Endodermal cell (in vitro differentiated cells): ENCODE results near the gene SAP30. TPM values are rescaled to one million over a fixed set of nuclear protein-coding genes. Genes with fewer than 3 reads are reported as not detected.

ENCODE experiments used
- DNase-seq: peaks from one replicate; pipeline ENCODE4 v3.0.0-alpha.2; 2017
- H3K27ac ChIP-seq: 2 replicates; pipeline ENCODE4 v1.5.1; 2013; ENCODE audit warnings: mild to moderate bottlenecking, low read depth, low read length, moderate library complexity
- H3K27me3 ChIP-seq: 2 replicates; pipeline ENCODE4 v1.6.1; 2013; ENCODE audit warnings: mild to moderate bottlenecking, low read length, moderate library complexity; ENCODE audit not compliant: insufficient read depth, control insufficient read depth, poor library complexity, severe bottlenecking
- H3K36me3 ChIP-seq: 2 replicates; pipeline ENCODE4 v1.7.0; 2013; ENCODE audit warnings: mild to moderate bottlenecking, low read length, moderate library complexity; ENCODE audit not compliant: control insufficient read depth, insufficient read depth
- H3K4me1 ChIP-seq: one replicate; pipeline ENCODE4 v1.7.0; 2013; ENCODE audit warnings: low read length; ENCODE audit not compliant: control insufficient read depth, insufficient read depth
- H3K4me3 ChIP-seq: 2 replicates; pipeline ENCODE4 v1.5.1; 2013; ENCODE audit warnings: mild to moderate bottlenecking, low read length, moderate library complexity
- H3K9ac ChIP-seq: 2 replicates; pipeline ENCODE4 v1.6.1; 2013; ENCODE audit warnings: mild to moderate bottlenecking, low read length, moderate library complexity; ENCODE audit not compliant: poor library complexity, severe bottlenecking; ENCODE audit errors: extremely low read depth
- H3K9me3 ChIP-seq: 2 replicates; pipeline ENCODE4 v1.6.1; 2013; ENCODE audit warnings: mild to moderate bottlenecking, low read length, moderate library complexity; ENCODE audit not compliant: control insufficient read depth
- H3K27ac Mint-ChIP-seq: 2 replicates; pipeline ENCODE4 v1.8.0; 2020; ENCODE audit warnings: mixed read lengths
- H3K27me3 Mint-ChIP-seq: 2 replicates; pipeline ENCODE4 v1.8.0; 2021; ENCODE audit warnings: mild to moderate bottlenecking, mixed read lengths; ENCODE audit not compliant: insufficient read depth
- H3K36me3 Mint-ChIP-seq: 2 replicates; pipeline ENCODE4 v1.8.0; 2020; ENCODE audit warnings: low read depth, mixed read lengths
- H3K4me1 Mint-ChIP-seq: 2 replicates; pipeline ENCODE4 v1.8.0; 2020; ENCODE audit warnings: mixed read lengths
- H3K4me3 Mint-ChIP-seq: 2 replicates; pipeline ENCODE4 v1.8.0; 2020; ENCODE audit warnings: mild to moderate bottlenecking, moderate library complexity, mixed read lengths
- H3K9me3 Mint-ChIP-seq: 2 replicates; pipeline ENCODE4 v1.8.0; 2020; ENCODE audit warnings: mild to moderate bottlenecking, mixed read lengths
- CTCF ChIP-seq: fragments of 200-600 bp; sonication (generic); conservative IDR thresholded peaks from 2 replicates; pipeline ENCODE4 v1.5.0; 2021; ENCODE audit warnings: antibody characterized with exemption, mild to moderate bottlenecking
- WGBS, 2 experiments: methylation state at CpG; one replicate each; pipeline versions ENCODE4 v1.1.5 to v1.1.7; 2013; ENCODE audit warnings: missing lambda C conversion rate in 2 of 2, mixed read lengths in 1 of 2; ENCODE audit not compliant: insufficient coverage in 1 of 2, insufficient read length in 1 of 2; 5-methylcytosine and 5-hydroxymethylcytosine counted together
- total RNA-seq, 2 donors: library from RNA; stranded (reverse); fragmentation: NEBNext Ultra II Directional in 1 of 2; extraction: Animal tissue kit (Norgen Biotek cat#: 25700) in 1 of 2; gene quantifications; 2 replicates in 1 of 2; 3 replicates in 1 of 2; pipeline ENCODE4 v1.2.1, GENCODE V29; 2021

The SAP30 gene
- total RNA-seq, 2 donors from 2014 or later, result 8.7 to 10.8 TPM

DNA sequence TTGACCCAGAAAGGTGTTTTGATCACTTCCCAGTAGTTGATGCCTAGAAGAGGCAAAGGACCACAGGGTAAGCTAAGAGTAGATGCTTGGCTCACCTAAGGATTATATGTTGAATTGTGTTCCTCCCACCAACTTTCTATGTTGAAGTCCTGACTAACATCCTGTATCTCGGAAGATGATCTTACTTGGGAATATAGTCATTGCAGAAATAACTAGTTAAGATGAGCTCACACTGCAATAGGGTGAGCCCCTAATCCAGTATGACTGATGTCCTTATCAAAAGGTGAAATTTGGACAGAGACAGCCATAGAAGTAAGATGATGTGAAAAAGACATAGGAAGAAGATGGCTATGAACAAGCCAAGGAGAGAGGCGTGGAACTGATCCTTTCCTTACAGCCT lies 33.3 kb upstream of the SAP30 start:
- no peak for TF ChIP-seq CTCF
- peaks cover 9% of the 10 kb centered on the region for H3K36me3 ChIP-seq
- no peaks in the 10 kb centered on the region for H3K27me3 ChIP-seq
- Mint-ChIP-seq H3K36me3 (peaks cover 14% of the 10 kb centered on the region), H3K27ac (no peak overlapping the region), H3K4me3 (no peak overlapping the region), H3K27me3 (peaks cover 2% of the 10 kb centered on the region), H3K9me3 (no peaks in the 10 kb centered on the region), H3K4me1 (peaks cover 28% of the 10 kb centered on the region)
- no peaks in the 10 kb centered on the region for H3K4me1 ChIP-seq
- WGBS, 2 experiments, result 87 to 89% methylated on average over 2 of the region's 2 CpGs
- H3K9ac ChIP-seq, result no peak overlapping the region
- no peaks in the 10 kb centered on the region for H3K9me3 ChIP-seq
- no peak overlapping the region for H3K4me3 ChIP-seq
- DNase-seq, result no peak
- H3K27ac ChIP-seq, result no peak overlapping the region

DNA sequence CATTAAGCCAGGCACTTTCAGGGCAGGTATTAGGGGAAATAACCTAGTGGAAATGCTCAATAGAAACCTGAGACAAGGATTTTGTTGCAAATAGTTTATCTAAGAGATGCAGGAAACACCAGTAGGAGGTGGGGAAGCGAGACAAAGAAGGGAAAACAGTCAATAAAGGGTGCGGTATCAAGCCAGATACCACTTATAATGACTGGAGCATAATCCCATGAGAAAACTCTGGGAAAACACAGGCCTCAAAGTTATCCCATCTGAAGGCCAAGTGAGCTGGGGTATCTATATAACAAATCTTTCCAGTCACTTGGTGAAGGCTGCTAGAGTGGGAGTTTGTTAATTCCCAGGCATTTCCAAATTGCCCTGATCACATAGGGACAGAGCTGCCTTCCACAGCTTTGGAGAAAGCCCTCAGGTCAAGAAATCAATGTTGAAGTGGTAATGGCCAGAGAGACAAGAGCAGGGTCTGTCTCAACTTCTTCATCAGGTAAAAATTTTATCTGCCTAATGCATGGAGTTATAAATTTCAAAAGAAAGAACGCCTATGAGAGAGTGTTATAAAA lies 26.8 kb upstream of the SAP30 start:
- Mint-ChIP-seq H3K4me1 (peaks cover 35% of the 10 kb centered on the region), H3K4me3 (no peak overlapping the region), H3K9me3 (no peaks in the 10 kb centered on the region), H3K27me3 (no peaks in the 10 kb centered on the region), H3K36me3 (no peaks in the 10 kb centered on the region), H3K27ac (peak overlapping the region; percentile 64)
- Histone ChIP-seq H3K9me3 (peaks cover 7% of the 10 kb centered on the region), H3K27ac (no peak overlapping the region), H3K4me3 (no peak overlapping the region), H3K27me3 (no peaks in the 10 kb centered on the region), H3K9ac (no peak overlapping the region), H3K4me1 (no peaks in the 10 kb centered on the region), H3K36me3 (no peaks in the 10 kb centered on the region)
- DNase-seq, result peak; percentile 57
- 34 to 83% methylated on average over 2 to 3 of the region's 3 CpGs for WGBS, 2 experiments
- no peak for TF ChIP-seq CTCF

DNA sequence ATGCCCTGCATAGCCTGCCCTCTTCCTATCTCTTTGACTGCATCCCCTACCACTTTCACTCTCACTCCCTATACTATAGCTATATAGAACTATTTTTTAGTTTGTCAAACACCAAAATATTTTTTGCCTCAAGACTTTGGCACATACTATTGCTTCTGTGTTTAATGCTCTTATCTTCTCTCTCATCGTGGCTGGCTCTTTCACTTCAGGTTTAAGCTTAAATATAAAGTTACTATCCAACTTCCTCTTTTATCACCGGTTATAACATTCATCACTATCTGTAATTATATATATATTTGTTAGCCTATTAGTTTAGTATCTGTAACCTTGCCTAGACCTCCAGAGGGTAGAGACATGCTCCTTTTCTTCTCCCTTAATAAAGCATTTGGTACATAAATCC lies 25.1 kb upstream of the SAP30 start:
- H3K27ac Mint-ChIP-seq, result no peak overlapping the region
- H3K36me3 Mint-ChIP-seq, result no peaks in the 10 kb centered on the region
- no peaks in the 10 kb centered on the region for H3K9me3 Mint-ChIP-seq

More for the DNA sequence above, 25.1 kb upstream of the SAP30 start:
- Histone ChIP-seq H3K4me1 (no peaks in the 10 kb centered on the region), H3K36me3 (no peaks in the 10 kb centered on the region), H3K4me3 (no peak overlapping the region), H3K9ac (no peak overlapping the region), H3K27ac (no peak overlapping the region), H3K27me3 (no peaks in the 10 kb centered on the region), H3K9me3 (peaks cover 7% of the 10 kb centered on the region)
- H3K4me1 Mint-ChIP-seq, result peaks cover 30% of the 10 kb centered on the region
- no peak for TF ChIP-seq CTCF
- 94% methylated on average over 1 of the region's 2 CpGs; no CpG with 5 or more reads in 1 of the 2 experiments for WGBS, 2 experiments
- no peak overlapping the region for H3K4me3 Mint-ChIP-seq
- H3K27me3 Mint-ChIP-seq, result peaks cover 3% of the 10 kb centered on the region
- DNase-seq, result no peak
